ENCODE data around the gene TUBA3E. TPM values are rescaled to one million over a fixed set of nuclear protein-coding genes. Genes with fewer than 3 reads are reported as not detected.
"Not testable (repeated sequence)": the region's sequence is repeated elsewhere in the genome, so short reads cannot be mapped to it uniquely, and the experiment has no call there.

Gene TUBA3E
- total RNA-seq, 2 donors from 2014 or later, result not detected

DNA sequence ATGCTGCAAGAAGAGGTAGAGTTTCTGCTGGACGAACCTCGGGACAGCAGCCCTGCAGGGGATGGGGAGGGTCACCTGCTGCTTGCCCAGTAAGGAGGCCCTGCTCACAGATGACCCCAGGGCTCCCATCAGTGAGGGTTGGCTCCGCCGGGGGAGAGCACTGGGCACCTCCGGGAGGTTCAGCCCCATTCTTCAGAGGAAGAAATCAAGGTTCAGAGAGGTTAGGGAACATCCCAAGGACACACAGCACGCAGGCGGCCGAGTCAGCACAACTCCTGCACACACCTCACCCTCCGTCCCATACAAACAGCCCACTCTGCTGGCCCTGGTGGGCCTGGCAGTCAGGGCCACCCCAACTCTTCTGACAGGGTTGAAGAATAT, 41.6 kb downstream of the TUBA3E start:
- Mint-ChIP-seq H3K4me1 (peaks cover 2% of the 10 kb centered on the region), H3K36me3 (ENCODE audit: low read depth) (peaks cover 26% of the 10 kb centered on the region), H3K27me3 (ENCODE audit: insufficient read depth) (no peaks in the 10 kb centered on the region), H3K27ac (peak overlapping the region; percentile 74), H3K4me3 (no peak overlapping the region), H3K9me3 (no peaks in the 10 kb centered on the region)
- 91 to 100% methylated on average over 2 to 9 of the region's 9 CpGs for WGBS, 2 experiments (ENCODE audit: insufficient coverage in 1 of 2, insufficient read length in 1 of 2)
- TF ChIP-seq, protein P1, sequence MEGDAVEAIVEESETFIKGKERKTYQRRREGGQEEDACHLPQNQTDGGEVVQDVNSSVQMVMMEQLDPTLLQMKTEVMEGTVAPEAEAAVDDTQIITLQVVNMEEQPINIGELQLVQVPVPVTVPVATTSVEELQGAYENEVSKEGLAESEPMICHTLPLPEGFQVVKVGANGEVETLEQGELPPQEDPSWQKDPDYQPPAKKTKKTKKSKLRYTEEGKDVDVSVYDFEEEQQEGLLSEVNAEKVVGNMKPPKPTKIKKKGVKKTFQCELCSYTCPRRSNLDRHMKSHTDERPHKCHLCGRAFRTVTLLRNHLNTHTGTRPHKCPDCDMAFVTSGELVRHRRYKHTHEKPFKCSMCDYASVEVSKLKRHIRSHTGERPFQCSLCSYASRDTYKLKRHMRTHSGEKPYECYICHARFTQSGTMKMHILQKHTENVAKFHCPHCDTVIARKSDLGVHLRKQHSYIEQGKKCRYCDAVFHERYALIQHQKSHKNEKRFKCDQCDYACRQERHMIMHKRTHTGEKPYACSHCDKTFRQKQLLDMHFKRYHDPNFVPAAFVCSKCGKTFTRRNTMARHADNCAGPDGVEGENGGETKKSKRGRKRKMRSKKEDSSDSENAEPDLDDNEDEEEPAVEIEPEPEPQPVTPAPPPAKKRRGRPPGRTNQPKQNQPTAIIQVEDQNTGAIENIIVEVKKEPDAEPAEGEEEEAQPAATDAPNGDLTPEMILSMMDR (conservative IDR thresholded peaks at IDR 0.05), result no peak
- H3K9me3 ChIP-seq (ENCODE audit: control insufficient read depth, low read length), result no peaks in the 10 kb centered on the region
- no peak overlapping the region for H3K9ac ChIP-seq (ENCODE audit: extremely low read depth, low read length, poor library complexity, severe bottlenecking)
- no peak for DNase-seq
- H3K4me1 ChIP-seq (ENCODE audit: control insufficient read depth, insufficient read depth, low read length), result no peaks in the 10 kb centered on the region
- H3K36me3 ChIP-seq (ENCODE audit: control insufficient read depth, insufficient read depth, low read length), result peaks cover 10% of the 10 kb centered on the region
- H3K4me3 ChIP-seq (ENCODE audit: low read length), result no peak overlapping the region
- no peak overlapping the region for H3K27ac ChIP-seq (ENCODE audit: low read depth, low read length)
- no peaks in the 10 kb centered on the region for H3K27me3 ChIP-seq (ENCODE audit: control insufficient read depth, insufficient read depth, low read length, poor library complexity, severe bottlenecking)

DNA sequence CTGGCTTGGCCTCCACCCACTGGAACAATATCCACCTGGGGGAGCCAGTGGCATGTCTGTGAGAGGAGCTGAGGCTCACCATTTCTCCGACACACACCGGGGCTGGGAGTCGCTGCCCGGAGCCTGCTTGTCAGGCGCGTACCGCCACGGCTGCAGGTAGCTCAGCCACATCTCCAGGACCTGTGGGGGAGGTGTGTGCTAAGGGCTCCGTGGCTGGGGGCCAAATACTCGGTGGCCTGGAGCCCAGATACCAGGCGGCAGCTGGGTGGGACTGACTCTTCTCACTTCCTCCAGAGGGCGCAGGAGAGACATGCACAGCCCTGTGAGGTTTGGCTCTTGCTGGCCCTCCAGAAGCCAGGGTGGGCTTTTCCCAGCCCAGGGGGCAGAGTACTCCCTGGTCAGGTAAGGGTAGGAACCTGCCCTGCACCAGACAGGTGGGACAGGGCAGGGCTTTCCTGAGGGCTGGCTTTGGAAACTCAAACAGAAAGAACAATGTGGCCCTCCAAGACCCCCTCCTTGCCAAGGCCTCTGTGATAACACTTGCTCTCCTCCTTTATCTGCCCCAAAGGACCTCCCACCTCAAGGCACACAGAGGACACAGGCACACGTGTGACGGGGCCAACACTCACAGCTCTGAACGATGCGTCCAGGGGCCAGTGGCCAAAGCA, 42.1 kb downstream of the TUBA3E start:
- not testable (repeated sequence) for H3K9me3 ChIP-seq (ENCODE audit: control insufficient read depth, low read length); H3K27ac ChIP-seq (ENCODE audit: low read depth, low read length); H3K9me3 Mint-ChIP-seq; H3K27me3 Mint-ChIP-seq (ENCODE audit: insufficient read depth); H3K4me3 Mint-ChIP-seq; H3K9ac ChIP-seq (ENCODE audit: extremely low read depth, low read length, poor library complexity, severe bottlenecking); H3K27me3 ChIP-seq (ENCODE audit: control insufficient read depth, insufficient read depth, low read length, poor library complexity, severe bottlenecking); H3K4me3 ChIP-seq (ENCODE audit: low read length); H3K4me1 ChIP-seq (ENCODE audit: control insufficient read depth, insufficient read depth, low read length); H3K4me1 Mint-ChIP-seq
- TF ChIP-seq, protein P1 (conservative IDR thresholded peaks at IDR 0.05), result peak; percentile 83
- peaks cover 26% of the 10 kb centered on the region for H3K36me3 Mint-ChIP-seq (ENCODE audit: low read depth)
- H3K36me3 ChIP-seq (ENCODE audit: control insufficient read depth, insufficient read depth, low read length), result peaks cover 10% of the 10 kb centered on the region
- 84 to 93% methylated on average over 3 to 16 of the region's 16 CpGs for WGBS, 2 experiments (ENCODE audit: insufficient coverage in 1 of 2, insufficient read length in 1 of 2)
- peak; percentile 87 for DNase-seq
- peak overlapping the region; percentile 74 for H3K27ac Mint-ChIP-seq

DNA sequence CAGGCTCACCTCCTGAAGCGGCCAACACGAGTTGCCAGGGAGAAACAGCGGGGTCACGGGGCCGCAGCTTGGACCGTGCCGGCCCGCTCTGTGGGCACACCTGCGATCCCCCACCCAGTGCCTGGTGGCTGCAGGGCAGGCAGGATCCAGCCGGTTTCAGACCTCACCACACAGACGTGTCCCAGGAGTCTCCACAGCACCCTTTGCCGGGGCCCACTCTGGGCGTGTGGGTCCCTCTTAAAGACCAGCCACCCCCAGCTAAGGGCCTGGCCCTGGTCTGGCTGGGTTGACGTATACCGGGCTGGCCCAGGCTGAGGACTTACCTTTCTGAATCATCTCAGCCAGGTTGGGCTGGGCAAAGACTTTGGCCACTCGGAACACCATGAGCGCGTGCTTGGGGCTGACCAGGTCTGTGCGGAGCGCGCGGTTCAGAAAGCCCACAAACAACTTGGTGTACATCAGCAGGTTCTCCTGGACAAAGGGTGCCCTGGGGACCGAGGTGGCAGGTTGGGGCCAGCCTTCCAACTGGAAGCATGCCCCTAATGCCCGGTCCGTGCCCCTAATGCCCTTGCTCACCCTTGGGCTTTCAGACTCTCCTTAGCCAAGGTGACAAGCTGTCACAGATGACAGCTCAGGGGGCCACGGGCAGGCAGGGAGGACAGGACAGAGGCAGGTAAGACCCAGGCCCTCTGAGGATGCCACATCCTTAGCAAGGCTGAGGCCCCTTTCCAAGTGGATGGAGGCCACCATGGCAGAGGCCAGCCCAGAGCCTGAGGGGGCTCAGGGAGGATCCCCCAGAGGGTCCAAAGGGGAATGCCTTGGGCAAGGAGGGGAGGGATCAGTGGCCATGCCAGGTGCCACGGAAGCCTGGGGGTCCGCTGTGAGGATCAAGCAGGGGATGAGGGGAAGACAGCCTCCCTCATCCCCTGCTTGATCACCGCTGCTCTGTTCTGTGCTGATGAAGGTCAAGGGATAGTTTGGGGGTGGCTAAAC, 43.2 kb downstream of the TUBA3E start:
- H3K4me1 ChIP-seq (ENCODE audit: control insufficient read depth, insufficient read depth, low read length), result no peaks in the 10 kb centered on the region
- H3K27ac ChIP-seq (ENCODE audit: low read depth, low read length), result no peak overlapping the region
- DNase-seq, result no peak
- H3K27me3 ChIP-seq (ENCODE audit: control insufficient read depth, insufficient read depth, low read length, poor library complexity, severe bottlenecking), result no peaks in the 10 kb centered on the region
- peaks cover 10% of the 10 kb centered on the region for H3K36me3 ChIP-seq (ENCODE audit: control insufficient read depth, insufficient read depth, low read length)
- no peak overlapping the region for H3K4me3 Mint-ChIP-seq
- TF ChIP-seq, protein P1 (conservative IDR thresholded peaks at IDR 0.05), result no peak
- H3K4me3 ChIP-seq (ENCODE audit: low read length), result no peak overlapping the region
- H3K9ac ChIP-seq (ENCODE audit: extremely low read depth, low read length, poor library complexity, severe bottlenecking), result no peak overlapping the region
- peaks cover 22% of the 10 kb centered on the region for H3K36me3 Mint-ChIP-seq (ENCODE audit: low read depth)
- H3K4me1 Mint-ChIP-seq, result no peaks in the 10 kb centered on the region
- WGBS, 2 experiments (ENCODE audit: insufficient coverage in 1 of 2, insufficient read length in 1 of 2), result 93 to 95% methylated on average over 16 to 29 of the region's 29 CpGs
- no peaks in the 10 kb centered on the region for H3K9me3 ChIP-seq (ENCODE audit: control insufficient read depth, low read length)
- no peaks in the 10 kb centered on the region for H3K9me3 Mint-ChIP-seq
- no peaks in the 10 kb centered on the region for H3K27me3 Mint-ChIP-seq (ENCODE audit: insufficient read depth)
- peak overlapping the region; percentile 55 for H3K27ac Mint-ChIP-seq

DNA sequence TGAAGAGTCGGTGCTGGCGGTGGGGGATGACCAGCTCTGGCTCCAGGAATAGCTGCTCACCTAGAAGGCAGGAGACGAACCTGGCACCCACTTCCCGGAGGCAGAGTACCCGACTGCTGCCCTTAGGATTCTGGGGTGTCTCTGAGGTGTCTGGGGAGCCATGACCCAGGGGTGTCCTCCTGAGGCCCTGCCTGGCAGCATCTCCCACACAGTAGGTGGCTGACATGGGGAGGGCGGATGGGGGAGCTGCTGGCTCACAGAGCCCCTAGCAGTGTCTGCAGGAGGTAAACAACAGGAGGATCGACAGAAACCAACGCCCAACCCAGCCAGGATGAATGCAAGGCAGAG, 43.8 kb downstream of the TUBA3E start:
- not testable (repeated sequence) for H3K9me3 Mint-ChIP-seq; H3K27ac ChIP-seq (ENCODE audit: low read depth, low read length); H3K4me3 Mint-ChIP-seq; H3K27ac Mint-ChIP-seq; H3K4me1 ChIP-seq (ENCODE audit: control insufficient read depth, insufficient read depth, low read length); H3K9ac ChIP-seq (ENCODE audit: extremely low read depth, low read length, poor library complexity, severe bottlenecking); H3K27me3 ChIP-seq (ENCODE audit: control insufficient read depth, insufficient read depth, low read length, poor library complexity, severe bottlenecking); H3K9me3 ChIP-seq (ENCODE audit: control insufficient read depth, low read length); H3K27me3 Mint-ChIP-seq (ENCODE audit: insufficient read depth); H3K4me3 ChIP-seq (ENCODE audit: low read length); DNase-seq; H3K4me1 Mint-ChIP-seq
- 83 to 100% methylated on average over 2 to 7 of the region's 8 CpGs for WGBS, 2 experiments (ENCODE audit: insufficient coverage in 1 of 2, insufficient read length in 1 of 2)
- peaks cover 10% of the 10 kb centered on the region for H3K36me3 ChIP-seq (ENCODE audit: control insufficient read depth, insufficient read depth, low read length)
- H3K36me3 Mint-ChIP-seq (ENCODE audit: low read depth), result peaks cover 18% of the 10 kb centered on the region
